ENCODE measurements around the gene PRRG4.
"Not testable (repeated sequence)": the region's sequence is repeated elsewhere in the genome, so short reads cannot be mapped to it uniquely, and the experiment has no call there.

The PRRG4 gene

DNA sequence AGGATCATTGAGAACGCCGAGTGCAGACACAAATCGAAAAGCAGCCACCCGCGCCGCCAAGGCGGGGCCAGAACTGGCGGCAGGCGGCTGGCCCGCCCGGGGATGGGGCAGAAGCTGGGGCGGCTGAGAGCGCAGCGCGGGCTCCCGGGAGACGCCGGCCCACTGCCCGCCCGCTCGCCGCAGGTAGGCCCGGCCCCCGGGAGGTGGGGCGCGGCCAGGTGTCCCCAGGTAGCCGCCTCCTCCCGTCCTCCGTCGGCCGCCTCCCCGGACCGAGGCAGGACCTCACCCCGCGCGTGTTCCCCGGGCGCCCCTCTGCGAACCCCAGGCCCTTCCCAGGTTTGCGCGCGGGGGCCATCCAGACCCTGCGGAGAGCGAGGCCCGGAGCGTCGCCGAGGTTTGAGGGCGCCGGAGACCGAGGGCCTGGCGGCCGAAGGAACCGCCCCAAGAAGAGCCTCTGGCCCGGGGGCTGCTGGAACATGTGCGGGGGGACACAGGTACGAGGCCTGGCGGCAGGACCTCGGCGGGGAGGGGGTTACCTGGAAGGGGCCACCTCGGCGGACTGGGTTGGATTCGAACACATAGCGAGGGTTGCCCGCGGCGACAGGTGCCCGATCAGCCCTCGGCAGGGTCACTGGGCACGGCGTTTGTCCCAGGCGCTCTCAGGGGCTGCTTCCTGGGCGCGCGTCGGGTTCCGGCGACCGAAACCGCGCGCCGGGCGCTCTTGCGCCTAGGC, at the start of gene PRRG4:
Gene PRRG4, plus strand, starts transcription at position 248 of the 733 bp plus-strand sequence. CDS start 603 bp downstream, outside the sequence.
- no peak for DNase-seq (ENCODE audit: low read depth in 2 of 2)

DNA sequence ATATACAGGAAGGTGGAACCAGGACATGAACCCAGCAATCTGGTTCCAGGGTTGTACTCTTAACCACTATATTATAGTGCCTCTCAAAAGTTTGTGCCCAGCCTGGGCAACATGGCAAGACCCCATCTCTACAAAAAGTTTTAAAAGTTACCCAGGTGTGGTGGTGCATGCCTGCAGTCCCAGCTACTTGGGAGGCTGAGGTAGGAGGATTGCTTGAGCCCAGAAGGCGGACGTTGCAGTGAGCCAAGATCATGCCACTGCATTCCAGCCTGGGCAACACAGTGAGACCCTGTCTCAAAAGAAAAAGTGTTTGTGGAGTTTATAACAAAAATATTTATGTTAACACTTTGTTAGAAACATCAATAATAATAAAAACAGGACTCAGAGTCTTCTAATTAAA, 48.9 kb upstream of the PRRG4 start:
- DNase-seq (ENCODE audit: low read depth in 2 of 2), result not testable (repeated sequence)

DNA sequence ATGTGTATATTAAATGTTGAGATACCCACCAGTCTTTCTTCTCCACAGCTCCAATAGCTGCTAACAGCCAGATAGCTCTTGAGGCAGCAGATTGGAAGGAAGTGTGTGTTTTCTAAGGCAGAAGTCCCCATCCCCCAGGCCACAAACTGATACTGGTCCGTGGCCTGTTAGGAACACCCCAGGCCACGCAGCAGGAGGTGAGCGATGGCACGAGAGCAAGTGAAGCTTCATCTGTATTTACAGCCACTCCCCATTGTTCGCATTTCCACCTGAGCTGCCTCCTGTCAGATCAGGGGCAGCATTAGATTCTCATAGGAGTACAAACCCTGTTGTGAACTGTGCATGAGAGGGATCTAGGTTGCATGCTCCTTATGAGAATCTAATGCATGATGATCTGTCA, 48.0 kb upstream of the PRRG4 start:
- no peak for DNase-seq (ENCODE audit: low read depth in 2 of 2)

DNA sequence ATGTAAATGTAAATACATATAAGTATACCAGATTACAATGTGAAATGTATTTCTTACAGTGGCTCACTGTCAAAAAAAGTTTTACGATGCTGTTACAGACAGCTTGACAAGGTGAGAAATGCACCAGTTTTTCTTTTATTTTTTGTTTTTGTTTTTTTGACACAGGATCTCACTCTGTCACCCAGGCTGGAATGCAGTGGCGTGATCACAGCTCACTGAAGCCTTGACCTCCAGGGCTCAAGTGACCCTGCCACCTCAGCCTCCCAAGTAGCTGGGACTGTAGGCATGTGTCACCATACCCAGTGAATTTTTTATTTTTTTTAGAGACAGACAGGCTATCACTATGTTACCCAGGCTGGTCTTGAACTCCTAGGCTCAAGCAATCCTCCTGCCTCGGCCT, 44.5 kb upstream of the PRRG4 start:
- no peak for DNase-seq (ENCODE audit: low read depth in 2 of 2)

DNA sequence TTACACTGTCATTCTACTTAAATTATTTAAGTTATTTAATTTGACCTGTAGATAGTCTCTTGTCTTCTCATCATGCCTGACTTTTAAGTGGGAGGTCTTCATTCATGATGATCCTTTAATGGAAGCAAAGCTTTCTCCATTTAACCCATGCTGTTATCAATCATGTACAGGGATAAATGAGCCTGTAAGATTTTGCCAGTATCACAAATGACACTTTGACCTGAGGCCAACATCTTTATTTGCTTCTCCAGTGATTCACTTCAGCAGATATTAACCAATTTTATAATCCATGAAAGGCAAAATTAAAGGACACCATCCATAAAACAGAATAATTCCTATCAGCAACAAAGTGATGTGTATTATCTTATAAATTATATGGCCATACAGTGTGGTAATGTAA, 42.9 kb upstream of the PRRG4 start:
- no peak for DNase-seq (ENCODE audit: low read depth in 2 of 2)

DNA sequence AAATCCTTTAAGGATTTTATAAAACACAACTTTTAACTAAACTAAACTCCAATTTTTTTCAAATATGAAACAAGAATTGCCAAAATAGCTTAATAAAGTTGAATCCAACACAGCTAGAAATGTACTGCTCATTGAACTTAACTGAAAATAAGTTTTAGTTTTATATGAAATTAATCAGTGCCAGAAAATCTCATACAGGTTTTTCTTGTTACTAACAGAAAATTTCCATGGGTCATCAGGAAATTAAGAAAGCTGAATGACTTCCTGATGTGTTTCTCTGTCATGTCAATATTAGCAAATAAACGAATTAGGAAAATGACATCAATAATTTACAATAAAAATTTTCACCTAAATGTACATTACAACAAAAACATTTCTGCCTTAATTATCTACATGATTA, 38.8 kb upstream of the PRRG4 start:
- no peak for DNase-seq (ENCODE audit: low read depth in 2 of 2)

DNA sequence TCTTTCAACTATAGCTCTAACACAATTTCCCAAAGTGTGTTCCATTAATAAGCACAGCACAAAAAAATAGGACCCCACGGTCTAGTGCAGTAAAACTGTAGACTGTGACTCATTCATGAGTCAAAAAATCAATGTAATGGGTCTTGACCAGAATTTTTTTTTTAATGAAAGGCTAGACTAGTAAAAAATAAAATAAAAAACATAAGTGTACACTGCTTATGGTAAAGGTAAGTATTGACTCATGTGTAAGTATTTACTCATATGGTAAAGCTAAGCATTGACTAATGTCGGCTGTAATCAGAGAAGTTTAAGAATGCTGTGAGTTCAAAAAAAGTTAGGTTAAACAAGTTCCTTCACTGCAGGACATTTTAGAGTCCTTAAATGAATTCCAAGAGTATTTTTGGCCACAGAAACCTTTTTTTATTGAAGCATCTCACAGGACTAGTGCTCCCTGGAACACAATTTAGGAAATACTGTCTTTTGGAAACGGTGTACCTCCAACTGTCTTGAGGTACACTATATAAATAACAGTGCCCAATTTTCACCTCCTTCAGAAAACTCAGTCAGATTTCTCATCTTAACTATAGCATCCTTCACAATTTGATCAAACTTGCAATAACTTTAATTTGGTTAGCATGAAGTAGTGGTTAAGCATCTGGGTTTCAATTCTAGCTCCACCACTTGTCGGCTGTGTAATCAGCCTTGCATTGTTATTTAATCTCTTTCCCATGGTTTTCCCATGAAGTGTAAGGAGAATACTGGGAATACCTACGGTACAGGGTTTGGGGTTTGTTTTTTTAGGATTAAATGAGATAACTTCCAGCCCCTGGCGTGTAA, 37.4 kb upstream of the PRRG4 start:
- no peak for DNase-seq (ENCODE audit: low read depth in 2 of 2)

DNA sequence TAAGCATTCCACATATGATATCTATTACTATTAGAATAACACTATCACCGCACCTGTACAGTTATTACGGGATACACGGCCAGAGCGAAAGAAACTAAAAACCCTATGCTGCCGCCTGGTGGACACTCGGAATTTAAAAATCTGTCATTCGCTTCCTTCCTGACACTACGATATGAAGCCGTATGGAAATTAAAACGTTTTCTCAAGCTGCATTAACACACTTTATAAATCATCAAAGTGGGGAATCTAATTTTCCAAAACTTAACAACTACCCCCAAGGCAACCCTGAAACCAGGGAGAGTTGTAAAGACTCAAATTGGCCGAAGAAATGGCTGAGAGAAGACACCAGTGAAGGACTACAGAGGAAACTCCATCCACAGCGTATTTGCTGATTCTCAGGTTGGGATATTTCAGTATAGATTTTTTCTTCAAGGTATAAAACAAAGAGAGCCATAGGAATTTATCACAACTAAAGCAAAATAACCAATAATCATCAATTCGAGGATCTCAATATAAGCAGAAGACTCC, 36.7 kb upstream of the PRRG4 start:
- peak; percentile 17 to 21 for DNase-seq (ENCODE audit: low read depth in 2 of 2)

DNA sequence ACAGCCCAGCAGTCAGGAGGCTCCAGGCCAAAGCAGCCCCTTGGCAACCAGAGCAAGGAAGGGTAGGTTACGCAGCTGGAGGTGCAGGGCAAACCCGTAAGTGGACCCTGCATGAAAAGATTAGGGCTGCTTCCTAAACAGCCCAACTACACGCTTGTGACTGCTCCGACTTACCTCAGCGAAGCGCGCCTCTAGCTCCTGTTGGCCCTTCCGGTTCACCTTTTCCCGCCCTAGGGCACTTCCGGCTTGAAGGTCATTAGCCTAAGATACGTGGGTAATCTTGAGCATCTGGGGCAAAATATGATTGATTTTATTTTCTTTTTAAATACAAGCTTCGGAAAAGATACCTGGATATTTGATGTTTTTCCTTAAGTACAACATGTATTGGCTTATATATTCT, 35.3 kb upstream of the PRRG4 start, which contains the start of gene CCDC73:
Gene CCDC73, minus strand, starts transcription at position 224 of the 400 bp plus-strand sequence. CDS start 34,419 bp downstream, outside the sequence.
- DNase-seq (ENCODE audit: low read depth in 2 of 2), result no peak

DNA sequence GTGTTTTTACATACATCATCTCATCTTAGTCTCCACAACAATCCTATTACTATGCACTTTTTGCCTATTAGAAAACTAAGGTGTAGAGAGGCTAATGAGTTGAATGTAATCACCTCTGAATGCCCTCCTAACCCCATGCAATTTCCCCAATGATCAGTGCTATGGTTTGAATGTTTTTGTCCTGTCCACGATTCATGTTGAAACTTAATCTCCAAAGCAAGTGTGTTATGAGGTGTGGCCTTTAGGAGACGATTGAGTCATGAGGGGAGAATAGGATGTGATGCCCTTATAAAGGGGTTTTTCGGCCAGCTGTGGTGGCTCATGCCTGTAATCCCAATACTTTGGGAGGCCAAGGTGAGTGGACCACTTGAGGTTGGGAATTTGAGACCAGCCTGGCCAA, 33.3 kb upstream of the PRRG4 start:
- no peak for DNase-seq (ENCODE audit: low read depth in 2 of 2)

DNA sequence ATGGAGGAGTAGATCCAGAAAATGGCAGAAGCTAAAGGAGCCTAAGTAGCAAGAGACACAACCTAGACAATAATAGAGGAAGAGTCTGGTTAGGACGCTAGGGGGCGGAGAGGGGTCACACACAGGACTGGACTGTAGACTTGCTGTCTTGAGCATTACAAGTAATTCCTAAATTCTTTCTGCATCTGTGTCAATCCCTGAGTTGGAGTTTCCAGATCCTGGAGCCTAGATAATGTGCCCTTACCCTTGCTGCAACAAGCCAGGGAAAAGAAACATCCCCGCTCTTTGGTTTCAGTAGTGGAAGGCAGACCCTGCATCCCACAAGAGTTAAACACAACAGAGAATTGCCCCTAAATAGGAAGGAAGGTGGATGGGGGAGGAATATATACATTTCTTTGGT, 20.4 kb upstream of the PRRG4 start:
- no peak for DNase-seq (ENCODE audit: low read depth in 2 of 2)

DNA sequence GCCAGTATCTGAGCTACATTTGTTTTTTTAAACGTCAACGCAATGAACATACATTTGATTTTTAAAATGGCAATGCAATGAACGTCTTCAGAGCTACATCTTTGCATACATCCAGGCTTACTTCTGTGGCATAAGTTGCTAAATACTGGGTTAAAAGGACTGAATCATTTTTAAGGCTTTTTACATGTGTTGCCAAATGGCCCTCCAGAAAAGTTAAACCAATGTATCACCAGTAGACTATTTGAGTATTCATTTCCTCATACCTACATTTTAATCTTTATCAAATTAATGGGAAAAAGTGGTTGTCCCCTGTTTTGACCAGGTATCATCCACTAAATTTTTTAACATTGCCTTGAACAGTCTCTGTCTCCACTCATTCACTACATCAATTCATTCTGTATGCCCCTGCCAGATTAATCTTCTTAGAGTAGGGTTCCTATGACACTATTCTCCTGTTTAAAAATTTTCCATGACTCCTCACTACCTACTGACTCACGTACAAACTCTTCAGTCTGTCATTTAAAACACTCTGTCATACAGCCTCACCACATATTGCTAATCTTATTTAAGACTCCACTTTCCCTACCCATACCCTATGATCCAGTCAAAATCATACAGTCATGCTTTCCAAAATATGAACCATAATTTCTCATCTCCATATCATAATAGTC, 12.4 kb upstream of the PRRG4 start:
- no peak for DNase-seq (ENCODE audit: low read depth in 2 of 2)

DNA sequence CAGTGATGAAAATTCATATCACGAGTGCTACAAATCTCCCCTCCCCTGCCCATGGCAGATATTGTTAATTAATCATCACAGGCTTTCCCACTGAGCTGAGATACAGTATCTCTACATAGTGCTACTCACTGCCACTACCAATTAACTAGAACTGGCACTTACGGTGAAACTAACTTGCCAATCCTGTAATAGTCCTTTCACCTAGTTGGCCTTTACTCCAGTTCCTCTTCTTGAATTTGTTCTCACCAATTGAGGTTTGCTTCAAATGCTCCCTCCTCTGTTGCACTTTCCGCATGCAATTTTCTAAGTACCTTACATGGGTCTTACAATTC, 11.9 kb upstream of the PRRG4 start:
- no peak for DNase-seq (ENCODE audit: low read depth in 2 of 2)

DNA sequence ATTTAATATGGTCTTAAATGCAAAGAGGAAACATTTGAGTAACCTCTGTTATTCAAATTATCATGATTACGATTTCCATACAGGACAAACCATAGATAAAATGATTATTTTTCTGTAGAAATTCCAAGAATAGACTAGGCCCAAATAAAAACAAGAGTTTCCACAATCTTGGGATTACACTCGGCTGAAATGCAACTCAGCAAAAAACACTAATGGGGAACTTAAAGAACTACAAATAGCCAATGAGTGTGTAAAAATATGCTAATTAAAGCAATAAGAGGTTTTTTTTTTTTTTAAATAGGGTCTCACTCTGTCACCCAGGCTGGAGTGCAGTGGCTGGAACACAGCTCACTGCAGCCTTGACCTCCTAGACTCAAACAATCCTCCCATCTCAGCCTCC, 10.5 kb upstream of the PRRG4 start:
- DNase-seq (ENCODE audit: low read depth in 2 of 2), result no peak

DNA sequence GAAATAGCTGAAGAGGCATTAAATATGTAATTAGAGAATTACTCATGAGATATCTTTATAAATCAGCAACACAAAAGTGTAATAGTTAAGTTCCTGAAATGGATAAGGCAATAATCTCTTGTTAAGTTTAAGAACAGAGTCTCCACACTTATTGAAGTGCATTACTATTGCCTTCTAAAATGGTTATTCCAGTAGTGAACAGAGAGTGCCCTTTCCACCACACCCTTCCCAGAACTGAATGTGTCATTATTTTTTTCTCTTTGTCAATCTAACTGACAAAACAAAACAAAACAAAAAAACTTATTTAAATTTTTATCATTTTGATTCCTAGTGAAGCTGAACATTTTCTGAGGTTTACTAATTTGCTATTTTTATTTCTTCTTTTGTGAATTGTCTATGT, 9.2 kb upstream of the PRRG4 start:
- no peak for DNase-seq (ENCODE audit: low read depth in 2 of 2)

DNA sequence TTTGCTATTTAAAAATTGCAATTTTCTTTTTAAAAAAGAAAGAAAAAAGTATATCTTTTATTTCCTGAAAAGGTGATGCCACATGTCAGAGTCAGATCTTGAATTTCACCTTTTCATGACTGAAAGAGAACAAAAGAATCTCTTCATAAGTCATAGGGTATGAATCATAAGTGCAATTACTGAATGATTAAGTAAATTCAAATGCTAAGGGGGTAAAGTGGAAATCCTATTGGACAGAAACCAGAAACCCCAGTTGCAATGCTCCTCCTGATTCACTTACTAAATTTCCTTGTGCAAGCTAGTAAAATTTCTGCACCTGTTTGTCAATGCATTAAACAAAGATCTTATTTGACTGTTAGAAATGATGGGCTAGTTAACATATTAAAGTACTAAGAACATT, 8.2 kb upstream of the PRRG4 start:
- no peak for DNase-seq (ENCODE audit: low read depth in 2 of 2)

DNA sequence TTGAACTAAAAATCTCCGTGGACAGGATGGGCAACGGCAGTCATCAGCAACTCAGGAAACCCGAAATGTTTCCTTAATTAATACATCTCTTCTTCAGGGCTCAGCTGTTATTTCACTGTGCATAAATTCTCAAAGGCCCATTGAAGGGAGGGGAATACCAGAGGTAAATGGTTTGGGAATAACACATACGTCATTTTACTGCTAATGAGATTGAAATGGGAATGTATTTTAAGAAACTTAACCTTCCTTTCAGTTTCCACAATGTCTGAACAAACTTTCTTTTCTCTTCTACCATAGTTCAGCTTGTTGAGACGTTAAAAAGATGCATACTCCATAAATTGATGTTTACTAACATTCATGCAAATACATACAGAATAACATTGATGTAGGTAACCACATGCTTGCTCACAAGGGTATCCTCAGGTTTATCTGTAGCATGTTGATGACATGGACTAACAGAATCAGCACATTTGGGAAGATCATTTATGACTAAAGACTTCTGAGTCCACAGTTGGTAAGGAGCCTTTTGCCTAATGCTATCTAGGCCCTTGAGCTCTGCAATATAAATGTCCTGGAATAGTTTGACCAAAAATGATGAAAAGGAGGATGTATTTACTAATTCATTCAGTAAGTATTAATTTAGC, 7.7 kb upstream of the PRRG4 start:
- DNase-seq (ENCODE audit: low read depth in 2 of 2), result no peak

DNA sequence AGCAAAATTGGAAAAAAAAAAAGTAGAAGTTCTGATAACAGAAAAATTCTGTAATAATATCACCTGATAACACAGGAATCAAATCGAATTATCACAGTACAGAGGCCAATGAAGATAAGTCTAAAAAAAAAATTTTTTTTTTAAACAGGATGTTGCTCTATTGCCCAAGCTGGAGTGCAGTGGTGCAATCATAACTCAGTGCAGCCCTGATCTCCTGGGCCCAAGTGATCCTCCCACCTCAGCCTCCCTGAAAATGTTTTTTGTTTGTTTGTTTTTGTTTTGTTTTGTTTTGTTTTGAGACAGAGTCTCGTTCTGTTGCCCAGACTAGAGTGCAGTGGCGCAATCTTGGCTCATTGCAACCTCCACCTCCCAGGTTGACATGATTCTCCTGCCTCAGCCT, 6.1 kb upstream of the PRRG4 start:
- DNase-seq (ENCODE audit: low read depth in 2 of 2), result not testable (repeated sequence)

DNA sequence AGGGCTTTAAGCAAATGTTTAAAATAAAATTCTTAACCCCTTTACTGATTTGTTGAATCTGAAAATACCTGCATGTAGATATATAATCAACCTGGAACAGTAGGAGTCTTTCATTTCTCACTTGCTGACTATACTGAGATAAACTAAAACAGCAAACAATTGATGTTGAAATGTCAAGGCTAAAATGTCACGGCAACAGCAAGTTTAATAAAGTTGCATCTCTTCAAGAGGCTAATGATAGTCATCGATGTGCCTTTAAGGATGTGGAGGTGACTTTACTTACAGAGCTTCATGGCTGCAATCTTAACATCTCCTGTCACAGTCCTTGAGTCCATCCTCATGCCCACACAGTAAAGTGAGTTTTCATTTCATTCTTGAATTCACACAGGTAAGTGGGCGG, 3.6 kb upstream of the PRRG4 start:
- no peak for DNase-seq (ENCODE audit: low read depth in 2 of 2)

DNA sequence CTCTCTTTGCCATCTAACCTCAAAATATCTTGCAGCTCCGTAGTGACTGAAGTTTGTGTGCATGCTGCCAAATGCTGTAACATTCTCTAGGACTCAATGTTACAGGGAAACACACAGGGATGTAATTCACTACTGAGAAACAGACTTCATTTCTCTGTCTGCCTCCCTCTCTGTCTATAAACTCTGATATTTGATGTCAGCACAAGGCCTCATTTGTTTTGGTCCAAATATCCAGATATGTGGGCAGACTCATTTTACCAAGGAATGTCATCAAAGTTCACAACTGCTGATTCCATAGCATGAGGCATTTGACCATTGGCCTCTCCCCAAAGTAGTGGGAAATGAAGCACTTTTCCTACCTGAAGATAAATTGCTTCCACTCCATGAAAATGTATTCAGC, 2.5 kb upstream of the PRRG4 start:
- no peak for DNase-seq (ENCODE audit: low read depth in 2 of 2)

DNA sequence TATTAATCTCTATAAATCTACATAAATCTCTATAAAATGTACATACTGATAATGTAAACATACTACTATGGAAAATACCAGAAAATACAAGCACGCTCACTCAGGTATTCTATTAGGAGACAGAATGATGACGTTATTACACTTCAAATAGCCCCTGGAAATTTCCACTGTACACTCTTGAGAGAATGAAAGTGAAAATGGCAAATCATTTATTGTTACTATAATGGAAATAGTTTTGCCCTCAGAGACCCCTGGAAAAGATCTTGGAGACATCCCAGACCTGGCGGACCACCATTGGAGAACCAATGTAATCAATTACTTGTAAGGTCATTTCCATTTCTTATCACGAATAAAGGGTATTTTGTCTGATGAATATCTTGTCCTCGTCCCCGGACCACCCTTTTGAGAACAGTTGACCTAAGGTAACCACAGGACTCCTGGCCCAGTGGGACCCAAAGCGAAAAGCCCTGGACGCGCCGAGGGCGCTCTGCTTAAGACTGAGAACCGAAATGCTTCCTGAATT, 509 bp upstream of the PRRG4 start:
- no peak for DNase-seq (ENCODE audit: low read depth in 2 of 2)

DNA sequence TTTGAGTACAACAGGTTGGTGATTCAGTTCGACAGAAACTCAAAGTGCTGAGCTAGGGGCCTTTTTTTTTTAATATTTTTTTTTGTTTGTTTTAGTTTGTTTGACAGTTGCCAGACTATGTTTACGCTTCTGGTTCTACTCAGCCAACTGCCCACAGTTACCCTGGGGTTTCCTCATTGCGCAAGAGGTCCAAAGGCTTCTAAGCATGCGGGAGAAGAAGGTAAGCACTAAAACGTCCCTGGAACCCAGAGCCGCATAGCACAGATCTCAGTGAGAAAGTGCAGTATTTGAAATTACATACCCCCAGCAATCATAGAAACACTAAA, 649 bp downstream of the PRRG4 start:
- no peak for DNase-seq (ENCODE audit: low read depth in 2 of 2)

Measured in stimulated activated CD8-positive, alpha-beta memory T cell treated with anti-CD3 and anti-CD28 coated beads, Interleukin-15, amount 100 ng/mL, for 4 hours (primary cell).